Keratinocyte (primary cell): ENCODE data around the gene PHF12. TPM values are rescaled to one million over a fixed set of nuclear protein-coding genes. Genes with fewer than 3 reads are reported as not detected.

Source experiments
- DNase-seq: peaks from one replicate; pipeline ENCODE4 v3.0.0-alpha.2; 2011; ENCODE audit warnings: low read depth, missing footprints, low spot score
- FAIRE-seq: peaks from 2 replicates; lab custom pipeline; 2011; peaks lifted over from hg19 to GRCh38; lab: Jason Lieb, UNC
- H2AFZ ChIP-seq: 2 replicates; pipeline ENCODE4 v1.6.0; 2012; ENCODE audit warnings: low read length, control low read depth, inconsistent platforms; ENCODE audit not compliant: control insufficient read depth
- H3K27ac ChIP-seq: 2 replicates; pipeline ENCODE4 v1.5.1; 2011; ENCODE audit warnings: low read length; ENCODE audit not compliant: control insufficient read depth, insufficient read depth
- H3K27me3 ChIP-seq: 3 replicates; pipeline ENCODE4 v1.6.0; 2011; ENCODE audit warnings: low read length; ENCODE audit not compliant: control insufficient read depth, insufficient read depth; ENCODE audit errors: extremely low read depth
- H3K36me3 ChIP-seq, 2 experiments: 2 replicates in 1 of 2; 3 replicates in 1 of 2; pipeline ENCODE4 v1.5.1; 2011; ENCODE audit warnings: low read length in 2 of 2, mild to moderate bottlenecking in 1 of 2; ENCODE audit not compliant: control insufficient read depth in 2 of 2, insufficient read depth in 2 of 2; ENCODE audit errors: extremely low read depth in 1 of 2
- H3K4me1 ChIP-seq: 3 replicates; pipeline ENCODE4 v1.5.1; 2011; ENCODE audit warnings: low read length; ENCODE audit not compliant: control insufficient read depth, insufficient read depth; ENCODE audit errors: extremely low read depth
- H3K4me2 ChIP-seq: 3 replicates; pipeline ENCODE4 v1.6.0; 2011; ENCODE audit warnings: low read depth, low read length; ENCODE audit not compliant: control insufficient read depth, insufficient read depth; ENCODE audit errors: extremely low read depth
- H3K4me3 ChIP-seq, 3 experiments: fragments of 200-600 bp in 1 of 3; sonication (generic) in 1 of 3; 2 replicates in 2 of 3; 3 replicates in 1 of 3; pipeline ENCODE4 v1.5.1; 2011 to 2016; ENCODE audit warnings: low read length in 3 of 3, mild to moderate bottlenecking in 3 of 3, control low read depth in 2 of 3, inconsistent platforms in 1 of 3, low read depth in 1 of 3, mixed read lengths in 1 of 3, mixed run types in 1 of 3, moderate library complexity in 1 of 3; ENCODE audit not compliant: control insufficient read depth in 2 of 3, insufficient read depth in 2 of 3; ENCODE audit errors: extremely low read depth in 1 of 3
- H3K79me2 ChIP-seq: 2 replicates; pipeline ENCODE4 v1.6.0; 2012; ENCODE audit warnings: low read length; ENCODE audit not compliant: control insufficient read depth, insufficient read depth
- H3K9ac ChIP-seq: 3 replicates; pipeline ENCODE4 v1.6.0; 2011; ENCODE audit warnings: low read length; ENCODE audit not compliant: control insufficient read depth, insufficient read depth; ENCODE audit errors: extremely low read depth
- H3K9me1 ChIP-seq: 3 replicates; pipeline ENCODE4 v1.6.0; 2011; ENCODE audit warnings: low read length; ENCODE audit not compliant: control insufficient read depth, insufficient read depth; ENCODE audit errors: extremely low read depth
- H3K9me3 ChIP-seq: 2 replicates; pipeline ENCODE4 v1.5.1; 2012; ENCODE audit warnings: low read depth, low read length; ENCODE audit not compliant: control insufficient read depth
- H4K20me1 ChIP-seq: 3 replicates; pipeline ENCODE4 v1.6.0; 2011; ENCODE audit warnings: low read length; ENCODE audit not compliant: control insufficient read depth, insufficient read depth; ENCODE audit errors: extremely low read depth
- CTCF ChIP-seq, 3 experiments: IDR thresholded peaks in 1 of 3; conservative IDR thresholded peaks in 1 of 3; optimal IDR thresholded peaks in 1 of 3; 2 replicates in 2 of 3; 3 replicates in 1 of 3; pipeline versions ENCODE3 to v1.5.1; 2011; ENCODE audit warnings: low read length in 3 of 3, mild to moderate bottlenecking in 3 of 3, moderate library complexity in 2 of 3, control low read depth in 1 of 3, inconsistent platforms in 1 of 3; ENCODE audit not compliant: insufficient read depth in 2 of 3; ENCODE audit errors: extremely low read depth in 1 of 3
- EZH2 ChIP-seq: IDR thresholded peaks from one replicate; pipeline ENCODE4 v1.6.1; 2012; ENCODE audit warnings: inconsistent platforms, mild to moderate bottlenecking, low read length, moderate library complexity
- dilution Hi-C: fragments of 300-500 bp; cut with MboI; formaldehyde crosslinking; loops from one replicate; pipeline ENCODE4 v1.7.0; 2020; ENCODE audit warnings: low sequenced_read_pairs; ENCODE audit not compliant: extremely low pct_ligation_motif_present
- polyA plus RNA-seq, 5 experiments: library from polyadenylated mRNA; depleted of rRNA in 3 of 5; stranded (reverse) in 3 of 5; stranded (forward) in 1 of 5; unstranded in 1 of 5; fragments of >200 nt; gene quantifications; 1 replicate in 1 of 5; 2 replicates in 3 of 5; 3 replicates in 1 of 5; pipeline versions ENCODE4 v1.2.1 to v1.2.3, GENCODE V29; 2011 to 2012; ENCODE audit warnings: missing spikeins in 2 of 5, low read depth in 1 of 5, low replicate concordance in 1 of 5

The PHF12 gene
- polyA plus RNA-seq, 1 donor (not counting 4 experiments of a cell fraction or from before 2014, with no cell fraction given), result 9.6 TPM

- H3K4me1 ChIP-seq, result peaks cover 37% of the 10 kb centered on the region
- H3K9me1 ChIP-seq, result no peaks in the 10 kb centered on the region
- no peaks in the 10 kb centered on the region for H3K27me3 ChIP-seq
- no peak overlapping the region for H3K9ac ChIP-seq
- DNase-seq, result no peak
- H3K79me2 ChIP-seq, result no peaks in the 10 kb centered on the region
- no peaks in the 10 kb centered on the region for H3K9me3 ChIP-seq
- dilution Hi-C loops, result no loop called here
- no peak overlapping the region for H3K27ac ChIP-seq
- FAIRE-seq, result peak; percentile 75
- peaks cover 31 to 38% of the 10 kb centered on the region in 2 experiments for H3K36me3 ChIP-seq
- H4K20me1 ChIP-seq, result no peaks in the 10 kb centered on the region
- TF ChIP-seq EZH2 (no peak), CTCF (optimal IDR thresholded peaks at IDR 0.05 in 1 of 3, IDR thresholded peaks at IDR 0.05 in 1 of 3, conservative IDR thresholded peaks at IDR 0.05 in 1 of 3; ENCODE audit: extremely low read depth in 1 of 3, insufficient read depth in 2 of 3, low read length in 3 of 3) (no peak)
- no peak overlapping the region for H2AFZ ChIP-seq
- H3K4me2 ChIP-seq, result peak overlapping the region; percentile 51
- H3K4me3 ChIP-seq, result peak overlapping the region in 1 of 3 experiments; percentile 26
Measured at GRCh38 chr17:28880572-28880945, 70.8 kb downstream of the PHF12 start.

- Histone ChIP-seq H3K4me2 (no peak overlapping the region), H3K27ac (no peak overlapping the region), H2AFZ (no peak overlapping the region), H3K9me3 (no peaks in the 10 kb centered on the region), H3K36me3 (peaks cover 31 to 33% of the 10 kb centered on the region in 2 experiments), H3K4me3 (no peak overlapping the region), H3K9ac (no peak overlapping the region), H3K4me1 (peaks cover 37% of the 10 kb centered on the region), H3K9me1 (no peaks in the 10 kb centered on the region), H3K27me3 (no peaks in the 10 kb centered on the region), H4K20me1 (no peaks in the 10 kb centered on the region), H3K79me2 (no peaks in the 10 kb centered on the region)
- dilution Hi-C loops, result no loop called here
- DNase-seq (no peak), FAIRE-seq (no peak)
- TF ChIP-seq CTCF (optimal IDR thresholded peaks at IDR 0.05 in 1 of 3, IDR thresholded peaks at IDR 0.05 in 1 of 3, conservative IDR thresholded peaks at IDR 0.05 in 1 of 3; ENCODE audit: extremely low read depth in 1 of 3, insufficient read depth in 2 of 3, low read length in 3 of 3), result no peak
- TF ChIP-seq EZH2, result no peak
Measured at GRCh38 chr17:28879886-28880571, 71.3 kb downstream of the PHF12 start.
